Endometrial microvascular endothelial cells (primary cell): ENCODE measurements around the gene DYRK3. TPM values are rescaled to one million over a fixed set of nuclear protein-coding genes. Genes with fewer than 3 reads are reported as not detected.

Experiments
- in situ Hi-C: cut with HindIII; loops from 2 replicates; pipeline ENCODE4 v1.10.0; 2017; ENCODE audit warnings: low sequenced_read_pairs, low pct_unique_long_range_greater_than_20kb; ENCODE audit errors: inconsistent ontology term
- total RNA-seq: library from RNA; depleted of rRNA; stranded (reverse); fragments of >200 nt; gene quantifications from one replicate; pipeline ENCODE4 v1.2.3, GENCODE V29; 2015; ENCODE audit errors: inconsistent ontology term

DYRK3 gene
- total RNA-seq = 16.4 TPM

- in situ Hi-C loops = no loop called here
Measured at GRCh38 chr1:206635080-206635977, at the start of gene DYRK3. Gene DYRK3, plus strand, starts transcription at chr1:206635536. Its CDS starts 168 bp downstream, at chr1:206635704.

- in situ Hi-C loops = no loop called here
Measured at GRCh38 chr1:206586501-206587445, 48.6 kb upstream of the DYRK3 start.

DNA sequence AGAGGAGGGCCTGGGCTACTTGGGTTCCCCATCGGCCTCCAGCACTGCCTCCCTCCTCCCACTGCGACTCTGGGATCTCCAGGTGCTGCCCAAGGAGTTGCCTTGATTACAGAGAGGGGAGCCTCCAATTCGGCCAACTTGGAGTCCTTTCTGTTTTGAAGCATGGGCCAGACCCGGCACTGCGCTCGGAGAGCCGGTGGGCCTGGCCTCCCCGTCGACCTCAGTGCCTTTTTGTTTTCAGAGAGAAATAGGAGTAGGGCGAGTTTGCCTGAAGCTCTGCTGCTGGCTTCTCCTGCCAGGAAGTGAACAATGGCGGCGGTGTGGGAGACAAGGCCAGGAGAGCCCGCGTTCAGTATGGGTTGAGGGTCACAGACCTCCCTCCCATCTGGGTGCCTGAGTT lies 47.4 kb upstream of the DYRK3 start:
- in situ Hi-C loops = no loop called here

DNA sequence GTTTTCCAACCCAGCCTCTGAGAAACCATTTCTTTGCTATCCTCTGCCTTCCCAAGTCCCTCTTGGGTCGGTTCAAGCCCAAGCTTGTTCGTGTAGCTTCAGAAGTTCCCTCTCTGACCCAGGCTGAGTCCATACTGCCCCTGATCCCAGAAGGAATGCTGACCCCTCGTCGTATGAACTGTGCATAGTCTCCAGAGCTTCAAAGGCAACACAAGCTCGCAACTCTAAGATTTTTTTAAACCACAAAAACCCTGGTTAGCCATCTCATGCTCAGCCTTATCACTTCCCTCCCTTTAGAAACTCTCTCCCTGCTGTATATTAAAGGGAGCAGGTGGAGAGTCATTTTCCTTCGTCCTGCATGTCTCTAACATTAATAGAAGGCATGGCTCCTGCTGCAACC lies 46.8 kb upstream of the DYRK3 start:
- in situ Hi-C loops = no loop called here

- in situ Hi-C loops = no loop called here
Measured at GRCh38 chr1:206589206-206589605, 46.1 kb upstream of the DYRK3 start.

DNA sequence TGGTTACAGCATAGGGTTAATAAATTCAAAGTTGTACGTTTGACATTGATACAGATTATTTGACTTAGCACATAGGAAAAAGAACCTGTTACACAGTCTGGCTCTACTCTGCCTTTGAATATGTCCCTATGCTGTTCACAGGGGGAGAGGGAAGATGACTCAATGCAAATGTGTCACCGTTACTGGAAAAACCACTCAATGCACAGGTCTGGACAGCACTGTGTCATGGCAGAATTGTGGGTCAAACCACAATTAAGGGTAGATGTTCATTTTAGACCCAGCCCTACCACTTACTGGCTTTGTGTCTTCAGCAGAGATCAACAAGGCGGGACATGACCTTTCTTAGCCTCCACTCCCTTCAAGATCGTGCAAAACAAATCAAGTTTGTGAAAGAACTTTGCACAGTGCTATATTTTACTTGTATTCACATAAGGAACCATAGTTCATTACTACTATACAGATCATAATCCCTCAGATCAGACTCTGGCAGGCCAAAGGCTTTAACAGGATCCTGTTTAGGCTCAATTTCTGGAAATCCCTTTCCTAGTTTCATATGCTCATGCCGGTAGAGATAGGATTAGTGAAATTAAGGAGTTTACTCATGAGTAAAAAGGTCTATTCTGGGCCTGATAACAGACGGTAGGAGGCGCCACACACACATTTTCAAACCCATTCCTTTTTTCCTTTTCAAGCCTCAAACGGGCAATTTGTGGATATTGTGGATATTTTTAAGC lies 45.1 kb upstream of the DYRK3 start:
- in situ Hi-C loops = no loop called here

GRCh38 chr1:206591226-206591625 lies 44.1 kb upstream of the DYRK3 start:
- in situ Hi-C loops = no loop called here

DNA sequence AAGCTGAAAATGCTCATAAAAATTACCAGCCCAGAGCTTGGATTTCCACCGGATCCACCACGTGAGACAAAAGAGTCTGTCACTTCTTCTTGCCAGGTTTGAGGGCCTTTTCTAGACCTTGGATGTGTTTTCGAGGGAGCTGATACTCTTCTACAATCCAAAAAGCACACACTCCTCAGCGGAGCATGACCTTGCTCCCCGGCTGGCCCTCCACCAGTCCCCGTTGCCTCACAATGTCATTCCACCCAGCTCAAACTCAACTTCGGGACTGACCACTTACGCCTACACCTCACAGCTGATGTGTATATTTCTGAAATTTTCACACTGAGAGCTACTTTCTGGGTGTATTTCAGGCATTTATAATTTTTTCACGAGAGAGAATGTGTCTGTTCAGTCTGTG lies 43.6 kb upstream of the DYRK3 start:
- in situ Hi-C loops = no loop called here

GRCh38 chr1:206593351-206593925 lies 41.9 kb upstream of the DYRK3 start:
- in situ Hi-C loops = no loop called here

- in situ Hi-C loops = no loop called here
Measured at GRCh38 chr1:206595581-206596318, 39.6 kb upstream of the DYRK3 start.

GRCh38 chr1:206596319-206596666 lies 39.0 kb upstream of the DYRK3 start:
- in situ Hi-C loops = no loop called here

DNA sequence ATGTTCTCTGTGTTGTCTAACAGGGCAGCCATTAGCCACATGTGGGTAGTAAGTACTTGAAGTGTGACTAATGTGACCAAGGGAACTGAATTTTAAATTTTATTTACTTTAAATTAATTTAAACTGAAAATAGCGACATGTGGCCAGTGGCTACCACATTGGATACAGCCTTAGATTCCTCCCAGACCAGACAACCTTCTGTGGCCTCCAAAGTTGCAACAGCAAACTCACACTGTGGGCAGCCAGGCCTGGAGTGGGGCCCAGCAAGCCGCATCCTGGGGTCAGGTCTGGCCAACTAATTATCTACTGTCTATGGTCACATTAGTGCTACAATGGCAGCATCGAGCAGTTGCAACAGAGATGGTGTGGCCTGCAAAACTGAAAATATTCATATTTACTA lies 34.8 kb upstream of the DYRK3 start:
- in situ Hi-C loops = no loop called here

DNA sequence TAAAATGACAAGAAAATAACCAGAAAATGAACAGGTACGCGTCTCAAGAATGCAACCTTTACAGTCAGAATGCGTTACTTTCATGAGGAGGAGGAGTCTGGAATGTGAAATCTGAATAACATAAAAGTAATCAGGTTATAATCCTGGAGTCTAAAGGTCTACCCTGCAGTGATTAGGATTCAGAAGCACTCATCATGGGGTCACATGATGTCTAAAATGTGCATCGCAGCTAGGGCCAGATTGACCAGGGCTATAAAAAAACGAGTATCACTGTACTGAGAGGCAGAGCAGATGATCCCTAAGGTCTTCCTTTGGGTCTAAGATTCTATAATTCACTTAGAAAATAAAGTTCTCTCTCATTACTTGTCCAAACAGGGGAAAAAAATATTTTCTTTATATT lies 30.5 kb upstream of the DYRK3 start:
- in situ Hi-C loops = no loop called here

GRCh38 chr1:206606867-206607266 lies 28.5 kb upstream of the DYRK3 start:
- in situ Hi-C loops = no loop called here

- in situ Hi-C loops = no loop called here
Measured at GRCh38 chr1:206608108-206608698, 27.1 kb upstream of the DYRK3 start.

GRCh38 chr1:206609229-206609991 lies 25.9 kb upstream of the DYRK3 start:
- in situ Hi-C loops = no loop called here
